Tibial nerve (tissue), 4 donors: ENCODE results near the gene UMOD. TPM values are rescaled to one million over a fixed set of nuclear protein-coding genes. Genes with fewer than 3 reads are reported as not detected.

ENCODE experiments used
- DNase-seq, 2 donors: peaks; one replicate each; pipeline ENCODE4 v3.0.0-alpha.2; 2019; ENCODE audit warnings: low spot score in 2 of 2
- H3K27ac ChIP-seq, 4 donors: fragments of 200-600 bp; sonication (generic) in 3 of 4; one replicate each; pipeline ENCODE4 v1.5.1; 2017 to 2019; ENCODE audit warnings: mild to moderate bottlenecking in 1 of 4
- H3K27me3 ChIP-seq, 2 donors: fragments of 200-600 bp; sonication (generic) in 1 of 2; one replicate each; pipeline versions ENCODE4 v1.5.1 to v1.6.0; 2017 to 2019
- H3K36me3 ChIP-seq, 3 donors: fragments of 200-600 bp; sonication (generic); one replicate each; pipeline ENCODE4 v1.5.1; 2018 to 2019
- H3K4me1 ChIP-seq, 4 donors: fragments of 200-600 bp; sonication (generic) in 3 of 4; one replicate each; pipeline ENCODE4 v1.5.1; 2017 to 2019
- H3K4me3 ChIP-seq, 4 donors: fragments of 200-600 bp; sonication (generic) in 3 of 4; one replicate each; pipeline ENCODE4 v1.5.1; 2017 to 2019; ENCODE audit warnings: mild to moderate bottlenecking in 1 of 4, moderate library complexity in 1 of 4
- H3K9me3 ChIP-seq, 4 donors: fragments of 200-600 bp; sonication (generic) in 3 of 4; one replicate each; pipeline ENCODE4 v1.5.1; 2017 to 2019
- EP300 ChIP-seq, 2 donors: sonication (generic); formaldehyde crosslinking; IDR thresholded peaks; one replicate each; pipeline ENCODE4 v1.6.1; 2017; ENCODE audit warnings: antibody characterized with exemption in 2 of 2, mild to moderate bottlenecking in 1 of 2
- POLR2A ChIP-seq, 2 donors: fragments of 450-650 bp; IDR thresholded peaks; one replicate each; pipeline ENCODE4 v1.6.1; 2017; ENCODE audit warnings: antibody characterized with exemption in 2 of 2, mild to moderate bottlenecking in 2 of 2, moderate library complexity in 2 of 2
- WGBS, 2 donors: methylation state at CpG; one replicate each; pipeline ENCODE4 v1.1.5; 2018; 5-methylcytosine and 5-hydroxymethylcytosine counted together
- total RNA-seq, 4 donors: library from RNA; depleted of rRNA; stranded (reverse); fragments of >200 nt; gene quantifications; one replicate each; pipeline ENCODE4 v1.1.0, GENCODE V29; 2016
- TF ChIP-seq, protein P1 (sequence below), 5 experiments: fragments of 200-600 bp in 3 of 5; fragments of 450-650 bp in 2 of 5; sonication (generic) in 3 of 5; IDR thresholded peaks; one replicate each; pipeline ENCODE4 v1.5.1; 2016 to 2019; ENCODE audit warnings: antibody characterized with exemption in 5 of 5, mild to moderate bottlenecking in 3 of 5, moderate library complexity in 2 of 5

Gene UMOD
- total RNA-seq, 4 donors from 2014 or later: not detected

GRCh38 chr16:20300312-20301097 lies 52.0 kb downstream of the UMOD start:
- no peak overlapping the region for H3K4me3 ChIP-seq
- no peaks in the 10 kb centered on the region for H3K27me3 ChIP-seq
- 26 to 31% methylated on average over 14 to 16 of the region's 16 CpGs for WGBS, 2 donors
- DNase-seq: no peak
- H3K27ac ChIP-seq: no peak overlapping the region
- TF ChIP-seq, protein P1, sequence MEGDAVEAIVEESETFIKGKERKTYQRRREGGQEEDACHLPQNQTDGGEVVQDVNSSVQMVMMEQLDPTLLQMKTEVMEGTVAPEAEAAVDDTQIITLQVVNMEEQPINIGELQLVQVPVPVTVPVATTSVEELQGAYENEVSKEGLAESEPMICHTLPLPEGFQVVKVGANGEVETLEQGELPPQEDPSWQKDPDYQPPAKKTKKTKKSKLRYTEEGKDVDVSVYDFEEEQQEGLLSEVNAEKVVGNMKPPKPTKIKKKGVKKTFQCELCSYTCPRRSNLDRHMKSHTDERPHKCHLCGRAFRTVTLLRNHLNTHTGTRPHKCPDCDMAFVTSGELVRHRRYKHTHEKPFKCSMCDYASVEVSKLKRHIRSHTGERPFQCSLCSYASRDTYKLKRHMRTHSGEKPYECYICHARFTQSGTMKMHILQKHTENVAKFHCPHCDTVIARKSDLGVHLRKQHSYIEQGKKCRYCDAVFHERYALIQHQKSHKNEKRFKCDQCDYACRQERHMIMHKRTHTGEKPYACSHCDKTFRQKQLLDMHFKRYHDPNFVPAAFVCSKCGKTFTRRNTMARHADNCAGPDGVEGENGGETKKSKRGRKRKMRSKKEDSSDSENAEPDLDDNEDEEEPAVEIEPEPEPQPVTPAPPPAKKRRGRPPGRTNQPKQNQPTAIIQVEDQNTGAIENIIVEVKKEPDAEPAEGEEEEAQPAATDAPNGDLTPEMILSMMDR (IDR thresholded peaks at IDR 0.05): peak; percentile 34 to 47 (median 43)
- TF ChIP-seq POLR2A (IDR thresholded peaks at IDR 0.05): no peak
- no peaks in the 10 kb centered on the region for H3K4me1 ChIP-seq
- H3K36me3 ChIP-seq: no peaks in the 10 kb centered on the region
- no peaks in the 10 kb centered on the region for H3K9me3 ChIP-seq

DNA sequence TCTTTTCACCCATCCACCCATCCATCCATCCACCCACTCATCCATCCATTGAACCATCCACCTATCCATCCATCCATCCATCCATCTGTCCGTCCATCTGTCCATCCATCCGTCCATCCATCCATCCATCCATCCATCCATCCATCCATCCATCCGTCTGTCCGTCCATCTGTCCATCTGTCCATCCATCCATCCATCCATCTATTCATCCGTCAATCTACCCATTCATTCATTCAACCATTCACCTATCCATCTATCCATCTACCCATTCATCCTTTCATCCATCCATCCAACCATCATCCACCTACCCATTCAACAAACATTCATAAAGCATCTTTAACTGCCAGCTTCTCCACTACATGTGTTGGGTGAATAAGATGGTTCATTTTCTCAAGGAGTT lies 54.1 kb downstream of the UMOD start:
- Histone ChIP-seq H3K27me3 (no peaks in the 10 kb centered on the region), H3K4me1 (no peaks in the 10 kb centered on the region), H3K27ac (no peak overlapping the region), H3K36me3 (no peaks in the 10 kb centered on the region), H3K4me3 (no peak overlapping the region), H3K9me3 (no peaks in the 10 kb centered on the region)
- TF ChIP-seq EP300 (IDR thresholded peaks at IDR 0.05): no peak
- TF ChIP-seq POLR2A (IDR thresholded peaks at IDR 0.05): no peak
- TF ChIP-seq, protein P1 (IDR thresholded peaks at IDR 0.05): no peak
- WGBS, 2 donors: 77 to 90% methylated on average over 5 of the region's 5 CpGs
- no peak for DNase-seq

GRCh38 chr16:20291208-20292206 lies 61.0 kb downstream of the UMOD start:
- 38 to 40% methylated on average over 16 of the region's 16 CpGs for WGBS, 2 donors
- no peak overlapping the region for H3K27ac ChIP-seq
- TF ChIP-seq, protein P1 (IDR thresholded peaks at IDR 0.05): no peak
- TF ChIP-seq POLR2A (IDR thresholded peaks at IDR 0.05) (no peak), EP300 (IDR thresholded peaks at IDR 0.05) (no peak)
- H3K4me3 ChIP-seq: no peak overlapping the region
- no peaks in the 10 kb centered on the region for H3K9me3 ChIP-seq
- no peak for DNase-seq
- H3K36me3 ChIP-seq: no peaks in the 10 kb centered on the region
- H3K4me1 ChIP-seq: no peaks in the 10 kb centered on the region
- H3K27me3 ChIP-seq: no peaks in the 10 kb centered on the region

DNA sequence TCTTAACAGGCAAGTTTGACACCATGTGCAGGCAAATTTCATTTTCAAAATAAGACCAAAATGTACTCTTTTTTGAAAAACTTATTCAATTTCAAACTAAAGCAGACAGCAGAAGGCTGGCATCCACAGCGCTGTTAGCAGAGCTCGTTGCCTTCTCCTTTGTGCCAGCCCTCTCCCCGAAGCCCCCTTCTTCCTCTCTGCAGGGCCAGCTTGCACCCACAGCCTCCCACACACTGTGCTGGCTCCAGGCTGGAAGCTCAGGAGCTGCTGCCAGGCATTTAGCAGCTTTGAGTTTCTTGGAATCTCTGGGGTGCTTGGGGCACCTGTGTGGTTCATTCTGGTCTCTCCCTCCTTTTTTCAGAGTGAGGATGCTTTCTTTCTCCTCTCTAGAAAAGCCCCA lies 62.9 kb downstream of the UMOD start:
- H3K9me3 ChIP-seq: no peaks in the 10 kb centered on the region
- no peaks in the 10 kb centered on the region for H3K27me3 ChIP-seq
- WGBS, 2 donors: 77% methylated on average over 3 of the region's 3 CpGs
- H3K4me3 ChIP-seq: no peak overlapping the region
- H3K4me1 ChIP-seq: no peaks in the 10 kb centered on the region
- DNase-seq: no peak
- no peak overlapping the region for H3K27ac ChIP-seq
- H3K36me3 ChIP-seq: no peaks in the 10 kb centered on the region
- TF ChIP-seq POLR2A (IDR thresholded peaks at IDR 0.05) (no peak), EP300 (IDR thresholded peaks at IDR 0.05) (no peak)
- TF ChIP-seq, protein P1 (IDR thresholded peaks at IDR 0.05): no peak
